Measurements from ENCODE around the gene POLR3B.
A peak's percentile ranks its signal among the peaks of the same experiment; 100 is the strongest.

POLR3B gene

GRCh38 chr12:106487664-106488063 is 130.1 kb downstream of the POLR3B start:
- Histone ChIP-seq H3K9me3 (no peaks in the 10 kb centered on the region), H3K4me3 (no peak overlapping the region), H3K4me1 (peaks cover 18% of the 10 kb centered on the region), H3K27me3 (ENCODE audit: low read depth) (no peaks in the 10 kb centered on the region), H3K36me3 (replicated peaks) (no peaks in the 10 kb centered on the region)
- in situ Hi-C loops (cut with MboI; ENCODE audit: low sequenced_read_pairs): no loop called here
- DNase-seq (ENCODE audit: low spot score in 2 of 2): no peak

- DNase-seq (ENCODE audit: low spot score in 2 of 2): no peak
- Histone ChIP-seq H3K4me1 (peaks cover 28% of the 10 kb centered on the region), H3K9me3 (no peaks in the 10 kb centered on the region), H3K4me3 (no peak overlapping the region), H3K36me3 (replicated peaks) (no peaks in the 10 kb centered on the region), H3K27me3 (ENCODE audit: low read depth) (no peaks in the 10 kb centered on the region)
- in situ Hi-C loops (cut with MboI; ENCODE audit: low sequenced_read_pairs): no loop called here
Measured at GRCh38 chr12:106488884-106489283, 131.3 kb downstream of the POLR3B start.

GRCh38 chr12:106490264-106490663 is 132.7 kb downstream of the POLR3B start:
- H3K36me3 ChIP-seq (replicated peaks): no peaks in the 10 kb centered on the region
- DNase-seq (ENCODE audit: low spot score in 2 of 2): no peak
- in situ Hi-C loops (cut with MboI; ENCODE audit: low sequenced_read_pairs): no loop called here
- H3K27me3 ChIP-seq (ENCODE audit: low read depth): no peaks in the 10 kb centered on the region
- H3K9me3 ChIP-seq: no peaks in the 10 kb centered on the region
- peaks cover 29% of the 10 kb centered on the region for H3K4me1 ChIP-seq
- no peak overlapping the region for H3K4me3 ChIP-seq

- DNase-seq (ENCODE audit: low spot score in 2 of 2): peak; percentile 19 to 48
- H3K9me3 ChIP-seq: no peaks in the 10 kb centered on the region
- no peaks in the 10 kb centered on the region for H3K27me3 ChIP-seq (ENCODE audit: low read depth)
- in situ Hi-C loops (cut with MboI; ENCODE audit: low sequenced_read_pairs): no loop called here
- H3K4me1 ChIP-seq: peaks cover 29% of the 10 kb centered on the region
- H3K4me3 ChIP-seq: no peak overlapping the region
- H3K36me3 ChIP-seq (replicated peaks): 0 out of 2 replicates have a peak, but pooled peaks cover 4% of the 10 kb centered on the region
Measured at GRCh38 chr12:106492857-106493256, 135.3 kb downstream of the POLR3B start.

- in situ Hi-C loops (cut with MboI; ENCODE audit: low sequenced_read_pairs): no loop called here
- peak; percentile 51 to 71 for DNase-seq (ENCODE audit: low spot score in 2 of 2)
- H3K36me3 ChIP-seq (replicated peaks): 0 out of 2 replicates have a peak, but pooled peaks cover 4% of the 10 kb centered on the region
- no peaks in the 10 kb centered on the region for H3K27me3 ChIP-seq (ENCODE audit: low read depth)
- H3K4me3 ChIP-seq: no peak overlapping the region
- peaks cover 29% of the 10 kb centered on the region for H3K4me1 ChIP-seq
- no peaks in the 10 kb centered on the region for H3K9me3 ChIP-seq
Measured at GRCh38 chr12:106493531-106493930, 136.0 kb downstream of the POLR3B start.

GRCh38 chr12:106495354-106495965 is 137.9 kb downstream of the POLR3B start:
- no peak overlapping the region for H3K4me3 ChIP-seq
- in situ Hi-C loops (cut with MboI; ENCODE audit: low sequenced_read_pairs): no loop called here
- H3K27me3 ChIP-seq (ENCODE audit: low read depth): no peaks in the 10 kb centered on the region
- H3K9me3 ChIP-seq: no peaks in the 10 kb centered on the region
- H3K4me1 ChIP-seq: peaks cover 16% of the 10 kb centered on the region
- 0 out of 2 replicates have a peak, but pooled peaks cover 4% of the 10 kb centered on the region for H3K36me3 ChIP-seq (replicated peaks)
- DNase-seq (ENCODE audit: low spot score in 2 of 2): no peak

GRCh38 chr12:106498056-106498455 is 140.5 kb downstream of the POLR3B start:
- in situ Hi-C loops (cut with MboI; ENCODE audit: low sequenced_read_pairs): no loop called here

GRCh38 chr12:106499628-106500027 is 142.1 kb downstream of the POLR3B start:
- H3K36me3 ChIP-seq (replicated peaks): 0 out of 2 replicates have a peak, but pooled peaks cover 4% of the 10 kb centered on the region
- no peaks in the 10 kb centered on the region for H3K9me3 ChIP-seq
- no peak for DNase-seq (ENCODE audit: low spot score in 2 of 2)
- H3K4me1 ChIP-seq: no peaks in the 10 kb centered on the region
- no peak overlapping the region for H3K4me3 ChIP-seq
- H3K27me3 ChIP-seq (ENCODE audit: low read depth): no peaks in the 10 kb centered on the region
- in situ Hi-C loops (cut with MboI; ENCODE audit: low sequenced_read_pairs): no loop called here

More at GRCh38 chr12:106498056-106498455, 140.5 kb downstream of the POLR3B start:
- H3K4me3 ChIP-seq: no peak overlapping the region
- H3K36me3 ChIP-seq (replicated peaks): 0 out of 2 replicates have a peak, but pooled peaks cover 4% of the 10 kb centered on the region
- H3K27me3 ChIP-seq (ENCODE audit: low read depth): no peaks in the 10 kb centered on the region
- DNase-seq (ENCODE audit: low spot score in 2 of 2): no peak
- peaks cover 7% of the 10 kb centered on the region for H3K4me1 ChIP-seq
- H3K9me3 ChIP-seq: no peaks in the 10 kb centered on the region

GRCh38 chr12:106506691-106507090 is 149.1 kb downstream of the POLR3B start:
- in situ Hi-C loops (cut with MboI; ENCODE audit: low sequenced_read_pairs): no loop called here

GRCh38 chr12:106508966-106509365 is 151.4 kb downstream of the POLR3B start:
- Histone ChIP-seq H3K4me1 (peaks cover 21% of the 10 kb centered on the region), H3K27me3 (ENCODE audit: low read depth) (no peaks in the 10 kb centered on the region), H3K9me3 (no peaks in the 10 kb centered on the region), H3K4me3 (no peak overlapping the region), H3K36me3 (replicated peaks) (0 out of 2 replicates have a peak, but pooled peaks cover 3% of the 10 kb centered on the region)
- in situ Hi-C loops (cut with MboI; ENCODE audit: low sequenced_read_pairs): no loop called here
- DNase-seq (ENCODE audit: low spot score in 2 of 2): no peak

More at GRCh38 chr12:106506691-106507090, 149.1 kb downstream of the POLR3B start:
- no peaks in the 10 kb centered on the region for H3K9me3 ChIP-seq
- H3K4me1 ChIP-seq: peaks cover 21% of the 10 kb centered on the region
- H3K4me3 ChIP-seq: peak overlapping the region; percentile 0; the same call in 1 of the 2 replicates
- no peaks in the 10 kb centered on the region for H3K27me3 ChIP-seq (ENCODE audit: low read depth)
- H3K36me3 ChIP-seq (replicated peaks): 0 out of 2 replicates have a peak, but pooled peaks cover 3% of the 10 kb centered on the region
- DNase-seq (ENCODE audit: low spot score in 2 of 2): peak; percentile 50 to 59

- Histone ChIP-seq H3K4me3 (no peak overlapping the region), H3K36me3 (replicated peaks) (0 out of 2 replicates have a peak, but pooled peaks cover 3% of the 10 kb centered on the region), H3K27me3 (ENCODE audit: low read depth) (no peaks in the 10 kb centered on the region), H3K9me3 (no peaks in the 10 kb centered on the region), H3K4me1 (peaks cover 10% of the 10 kb centered on the region)
- DNase-seq (ENCODE audit: low spot score in 2 of 2): no peak
- in situ Hi-C loops (cut with MboI; ENCODE audit: low sequenced_read_pairs): no loop called here
Measured at GRCh38 chr12:106511365-106511764, 153.8 kb downstream of the POLR3B start.

GRCh38 chr12:106517314-106517713 is 159.8 kb downstream of the POLR3B start:
- H3K4me1 ChIP-seq: no peaks in the 10 kb centered on the region
- DNase-seq (ENCODE audit: low spot score in 2 of 2): no peak
- no peaks in the 10 kb centered on the region for H3K36me3 ChIP-seq (replicated peaks)
- no peaks in the 10 kb centered on the region for H3K27me3 ChIP-seq (ENCODE audit: low read depth)
- no peaks in the 10 kb centered on the region for H3K9me3 ChIP-seq
- no peak overlapping the region for H3K4me3 ChIP-seq
- in situ Hi-C loops (cut with MboI; ENCODE audit: low sequenced_read_pairs): no loop called here

GRCh38 chr12:106519607-106520021 is 162.1 kb downstream of the POLR3B start:
- H3K4me3 ChIP-seq: no peak overlapping the region
- no peaks in the 10 kb centered on the region for H3K9me3 ChIP-seq
- in situ Hi-C loops (cut with MboI; ENCODE audit: low sequenced_read_pairs): no loop called here
- no peaks in the 10 kb centered on the region for H3K4me1 ChIP-seq
- no peaks in the 10 kb centered on the region for H3K27me3 ChIP-seq (ENCODE audit: low read depth)
- no peak for DNase-seq (ENCODE audit: low spot score in 2 of 2)
- H3K36me3 ChIP-seq (replicated peaks): no peaks in the 10 kb centered on the region

GRCh38 chr12:106521901-106522300 is 164.4 kb downstream of the POLR3B start:
- Histone ChIP-seq H3K9me3 (no peaks in the 10 kb centered on the region), H3K27me3 (ENCODE audit: low read depth) (no peaks in the 10 kb centered on the region), H3K4me3 (no peak overlapping the region), H3K4me1 (no peaks in the 10 kb centered on the region), H3K36me3 (replicated peaks) (no peaks in the 10 kb centered on the region)
- DNase-seq (ENCODE audit: low spot score in 2 of 2): no peak
- in situ Hi-C loops (cut with MboI; ENCODE audit: low sequenced_read_pairs): no loop called here
